Measurements from ENCODE around the gene HTRA2.
A peak's percentile ranks its signal among the peaks of the same experiment; 100 is the strongest.
"Not testable (repeated sequence)": the region's sequence is repeated elsewhere in the genome, so short reads cannot be mapped to it uniquely, and the experiment has no call there.

HTRA2 gene

GRCh38 chr2:74529357-74530238, at the start of gene HTRA2, which contains the start of gene AUP1:
Gene HTRA2 (plus strand): TSS chr2:74529933. CDS start chr2:74530007, 74 bp downstream.
Gene AUP1 (minus strand): TSS chr2:74529706. CDS start chr2:74529629, 77 bp downstream.
- peak; percentile 72 for DNase-seq

- no peak for DNase-seq
Observed at GRCh38 chr2:74481431-74481830, 48.3 kb upstream of the HTRA2 start.

- DNase-seq = peak; percentile 27
Observed at GRCh38 chr2:74481961-74482800, 47.6 kb upstream of the HTRA2 start.

- peak; percentile 90 for DNase-seq
Observed at GRCh38 chr2:74482801-74483674, 46.7 kb upstream of the HTRA2 start, which contains the start of the genes CCDC142 and TTC31. Gene CCDC142 (minus strand): TSS chr2:74482998. CDS start chr2:74482837, 161 bp downstream. Gene TTC31 (plus strand): TSS chr2:74483081. CDS start chr2:74483096, 15 bp downstream.

- not testable (repeated sequence) for DNase-seq
Observed at GRCh38 chr2:74483675-74484164, 46.0 kb upstream of the HTRA2 start.

- DNase-seq = no peak
Observed at GRCh38 chr2:74486141-74486540, 43.6 kb upstream of the HTRA2 start.

- DNase-seq = no peak
Observed at GRCh38 chr2:74488643-74489481, 40.9 kb upstream of the HTRA2 start.

- DNase-seq = no peak
Observed at GRCh38 chr2:74489906-74490305, 39.8 kb upstream of the HTRA2 start.

- no peak for DNase-seq
Observed at GRCh38 chr2:74491648-74492544, 37.8 kb upstream of the HTRA2 start.

- DNase-seq = no peak
Observed at GRCh38 chr2:74493546-74493945, 36.2 kb upstream of the HTRA2 start.

- DNase-seq = no peak
Observed at GRCh38 chr2:74495440-74495839, 34.3 kb upstream of the HTRA2 start.

GRCh38 chr2:74496997-74497776, 32.5 kb upstream of the HTRA2 start:
- DNase-seq = no peak

GRCh38 chr2:74497777-74498499, 31.8 kb upstream of the HTRA2 start:
- no peak for DNase-seq

GRCh38 chr2:74498500-74499266, 31.1 kb upstream of the HTRA2 start:
- DNase-seq = no peak

GRCh38 chr2:74499267-74499939, 30.3 kb upstream of the HTRA2 start, which contains the start of gene LBX2:
Gene LBX2 (minus strand): TSS chr2:74499603. CDS start chr2:74499537, 66 bp downstream.
- no peak for DNase-seq

- no peak for DNase-seq
Observed at GRCh38 chr2:74499940-74500577, 29.7 kb upstream of the HTRA2 start.

GRCh38 chr2:74500578-74500946, 29.2 kb upstream of the HTRA2 start:
- DNase-seq = no peak

All from activated T-cell treated with anti-CD3 and anti-CD28 coated beads for 4 hours (primary cell).